ENCODE data around the gene CDH4.

DNA sequence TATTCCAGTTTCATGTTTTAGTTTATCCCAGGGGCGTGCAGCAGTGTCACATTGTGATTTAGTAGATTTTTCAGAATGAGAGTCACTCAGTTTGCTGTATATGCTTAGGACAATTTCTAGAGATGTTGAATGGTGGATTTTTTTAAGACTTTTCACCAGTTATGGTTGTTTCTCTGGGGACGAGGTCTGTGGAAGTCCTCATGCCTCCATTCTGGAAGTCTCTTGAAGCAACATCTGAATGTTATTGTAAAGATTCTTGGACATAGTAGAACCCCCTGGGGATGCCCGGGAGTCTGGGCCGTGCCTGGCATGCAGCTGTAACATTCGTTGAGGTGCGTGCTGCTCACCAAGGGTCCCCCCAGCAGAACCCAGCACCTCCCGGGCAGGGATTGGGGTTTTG lies 341.5 kb downstream of the CDH4 start:
- TF ChIP-seq USF2 (CRISPR knock-in tag; IDR thresholded peaks at IDR 0.05) (no peak), NFE2L1 (CRISPR knock-in tag; IDR thresholded peaks at IDR 0.05) (no peak), CTCF (IDR thresholded peaks at IDR 0.05) (no peak), ZNF317 (CRISPR knock-in tag; IDR thresholded peaks at IDR 0.05; ENCODE audit: borderline replicate concordance, low read depth) (no peak), AFF4 (CRISPR knock-in tag; IDR thresholded peaks at IDR 0.05; ENCODE audit: borderline replicate concordance) (no peak), FOXP4 (CRISPR knock-in tag; IDR thresholded peaks at IDR 0.05) (no peak)
- TF ChIP-seq, protein P1, sequence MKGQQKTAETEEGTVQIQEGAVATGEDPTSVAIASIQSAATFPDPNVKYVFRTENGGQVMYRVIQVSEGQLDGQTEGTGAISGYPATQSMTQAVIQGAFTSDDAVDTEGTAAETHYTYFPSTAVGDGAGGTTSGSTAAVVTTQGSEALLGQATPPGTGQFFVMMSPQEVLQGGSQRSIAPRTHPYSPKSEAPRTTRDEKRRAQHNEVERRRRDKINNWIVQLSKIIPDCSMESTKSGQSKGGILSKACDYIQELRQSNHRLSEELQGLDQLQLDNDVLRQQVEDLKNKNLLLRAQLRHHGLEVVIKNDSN (CRISPR knock-in tag; IDR thresholded peaks at IDR 0.05): no peak
